ENCODE measurements around the gene PUM1. TPM values are rescaled to one million over a fixed set of nuclear protein-coding genes. Genes with fewer than 3 reads are reported as not detected.

Gene PUM1
- total and polyA plus RNA-seq, 2 of the 4 experiments (the other 2 are of a cell fraction), result 75.4 to 137 TPM

GRCh38 chr1:30919025-30919881, 146.3 kb downstream of the PUM1 start:
- H3K56ac ChIP-seq (ENCODE audit: extremely low read depth, insufficient read depth, low read length), result no peak overlapping the region
- in situ Hi-C loops (cut with MboI; ENCODE audit: low sequenced_read_pairs) (no loop called here), intact Hi-C loops (cut with micrococcal nuclease) (no loop called here), dilution Hi-C loops (cut with HindIII; ENCODE audit: low sequenced_read_pairs, unreplicated experiment) (loop anchor here (25.0 kb wide), 1 partner anchor 107 kb away; no protein-coding TSS in a partner anchor)
- 44% methylated on average over 3 of the region's 10 CpGs; no CpG with 5 or more reads in 1 of the 2 experiments for WGBS, 2 experiments (ENCODE audit: extremely low coverage in 2 of 2, insufficient read length in 1 of 2)
- H4K91ac ChIP-seq (ENCODE audit: insufficient read depth, low read depth, low read length), result no peak overlapping the region
- H3K4me3 ChIP-seq (ENCODE audit: insufficient read depth, low read depth, low read length), result no peak overlapping the region
- ChIA-PET POLR2A (ENCODE audit: unreplicated experiment) (no interaction called here), CTCF (interaction anchor here (1.0 to 2.1 kb wide), 3 partner anchors 118 to 201 kb away, joined by 3 to 9 read pairs (median 5); no protein-coding TSS in a partner anchor)
- no peak overlapping the region; the same call in 1 of the 2 replicates for H2BK120ac ChIP-seq (ENCODE audit: low read depth, low read length)
- no peak overlapping the region for H2AK5ac ChIP-seq (ENCODE audit: low read depth, low read length)
- no peak overlapping the region for H2BK15ac ChIP-seq (ENCODE audit: low read depth, low read length)
- no peak overlapping the region for H4K5ac ChIP-seq (ENCODE audit: low read depth, low read length)
- H4K20me1 ChIP-seq (ENCODE audit: insufficient read depth, low read length), result no peaks in the 10 kb centered on the region
- H3K9me3 ChIP-seq (ENCODE audit: control insufficient read depth, insufficient read depth, low read length), result no peaks in the 10 kb centered on the region
- H3K79me1 ChIP-seq (ENCODE audit: low read depth in 1 of 2, low read length in 2 of 2), result no peaks in the 10 kb centered on the region
- no peak overlapping the region for H3K4ac ChIP-seq (ENCODE audit: low read depth, low read length)
- peak; percentile 53; the same call in 1 of the 2 replicates for ATAC-seq (ENCODE audit: low read depth)
- peak; percentile 81 for DNase-seq
- H3K27me3 ChIP-seq (ENCODE audit: control insufficient read depth, insufficient read depth, low read length), result no peaks in the 10 kb centered on the region
- H2AFZ ChIP-seq (replicated peaks; ENCODE audit: low read length, poor library complexity), result peak overlapping the region; percentile 17
- no peak overlapping the region for H3K18ac ChIP-seq (ENCODE audit: low read depth, low read length)
- no peak overlapping the region for H3K9ac ChIP-seq (ENCODE audit: low read depth, low read length)
- TF ChIP-seq FOS (IDR thresholded peaks at IDR 0.05; ENCODE audit: low read depth, low read length) (peak; percentile 17; the same call in 1 of the 2 replicates), NFE2L2 (IDR thresholded peaks at IDR 0.05; ENCODE audit: low read depth, low read length) (peak; percentile 69), CHD1 (IDR thresholded peaks at IDR 0.05; ENCODE audit: low read depth, low read length) (no peak), MAFK (IDR thresholded peaks at IDR 0.05; ENCODE audit: low read depth, low read length) (peak; percentile 100), CEBPB (IDR thresholded peaks at IDR 0.05; ENCODE audit: low read depth, low read length) (no peak)
- TF ChIP-seq, protein P1, sequence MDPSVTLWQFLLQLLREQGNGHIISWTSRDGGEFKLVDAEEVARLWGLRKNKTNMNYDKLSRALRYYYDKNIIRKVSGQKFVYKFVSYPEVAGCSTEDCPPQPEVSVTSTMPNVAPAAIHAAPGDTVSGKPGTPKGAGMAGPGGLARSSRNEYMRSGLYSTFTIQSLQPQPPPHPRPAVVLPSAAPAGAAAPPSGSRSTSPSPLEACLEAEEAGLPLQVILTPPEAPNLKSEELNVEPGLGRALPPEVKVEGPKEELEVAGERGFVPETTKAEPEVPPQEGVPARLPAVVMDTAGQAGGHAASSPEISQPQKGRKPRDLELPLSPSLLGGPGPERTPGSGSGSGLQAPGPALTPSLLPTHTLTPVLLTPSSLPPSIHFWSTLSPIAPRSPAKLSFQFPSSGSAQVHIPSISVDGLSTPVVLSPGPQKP (IDR thresholded peaks at IDR 0.05; ENCODE audit: borderline replicate concordance, low read depth, low read length), result no peak
- TF ChIP-seq, protein P2, sequence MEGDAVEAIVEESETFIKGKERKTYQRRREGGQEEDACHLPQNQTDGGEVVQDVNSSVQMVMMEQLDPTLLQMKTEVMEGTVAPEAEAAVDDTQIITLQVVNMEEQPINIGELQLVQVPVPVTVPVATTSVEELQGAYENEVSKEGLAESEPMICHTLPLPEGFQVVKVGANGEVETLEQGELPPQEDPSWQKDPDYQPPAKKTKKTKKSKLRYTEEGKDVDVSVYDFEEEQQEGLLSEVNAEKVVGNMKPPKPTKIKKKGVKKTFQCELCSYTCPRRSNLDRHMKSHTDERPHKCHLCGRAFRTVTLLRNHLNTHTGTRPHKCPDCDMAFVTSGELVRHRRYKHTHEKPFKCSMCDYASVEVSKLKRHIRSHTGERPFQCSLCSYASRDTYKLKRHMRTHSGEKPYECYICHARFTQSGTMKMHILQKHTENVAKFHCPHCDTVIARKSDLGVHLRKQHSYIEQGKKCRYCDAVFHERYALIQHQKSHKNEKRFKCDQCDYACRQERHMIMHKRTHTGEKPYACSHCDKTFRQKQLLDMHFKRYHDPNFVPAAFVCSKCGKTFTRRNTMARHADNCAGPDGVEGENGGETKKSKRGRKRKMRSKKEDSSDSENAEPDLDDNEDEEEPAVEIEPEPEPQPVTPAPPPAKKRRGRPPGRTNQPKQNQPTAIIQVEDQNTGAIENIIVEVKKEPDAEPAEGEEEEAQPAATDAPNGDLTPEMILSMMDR (conservative IDR thresholded peaks at IDR 0.05; ENCODE audit: low read depth, low read length), result 0 out of 2 replicates have a peak, but pooled peaks have one; percentile 1
- no peak overlapping the region for H2BK5ac ChIP-seq (ENCODE audit: low read depth, low read length, poor library complexity, severe bottlenecking)
- peak overlapping the region; percentile 20; the same call in 1 of the 2 replicates for H2BK20ac ChIP-seq (ENCODE audit: low read depth, low read length)
- H3K23ac ChIP-seq (ENCODE audit: low read depth, low read length), result no peak overlapping the region
- H4K8ac ChIP-seq (ENCODE audit: low read depth in 2 of 2, low read length in 2 of 2), result no peak overlapping the region
- H3K9me1 ChIP-seq (ENCODE audit: insufficient read depth, low read length), result peaks cover 2% of the 10 kb centered on the region; the same call in 1 of the 2 replicates
- no peak overlapping the region for H2AK9ac ChIP-seq (replicated peaks; ENCODE audit: low read depth, low read length, poor library complexity)
- BruUV-seq (replicated peaks), result no TSS peak
- no peak overlapping the region for H3K4me2 ChIP-seq (ENCODE audit: low read depth, low read length)
- no peaks in the 10 kb centered on the region for H3K36me3 ChIP-seq (ENCODE audit: control insufficient read depth, insufficient read depth, low read length)
- H3K14ac ChIP-seq (replicated peaks; ENCODE audit: low read depth, low read length), result 0 out of 2 replicates have a peak overlapping the region, but pooled peaks have one; percentile 8
- 0 out of 2 replicates have a peak, but pooled peaks cover 1% of the 10 kb centered on the region for H3K4me1 ChIP-seq (ENCODE audit: control insufficient read depth, insufficient read depth, low read length)
- no peak overlapping the region for H3K27ac ChIP-seq (ENCODE audit: insufficient read depth, low read length)

Data from IMR-90 (cell line).